ENCODE results near the gene HMGB4.

DNA sequence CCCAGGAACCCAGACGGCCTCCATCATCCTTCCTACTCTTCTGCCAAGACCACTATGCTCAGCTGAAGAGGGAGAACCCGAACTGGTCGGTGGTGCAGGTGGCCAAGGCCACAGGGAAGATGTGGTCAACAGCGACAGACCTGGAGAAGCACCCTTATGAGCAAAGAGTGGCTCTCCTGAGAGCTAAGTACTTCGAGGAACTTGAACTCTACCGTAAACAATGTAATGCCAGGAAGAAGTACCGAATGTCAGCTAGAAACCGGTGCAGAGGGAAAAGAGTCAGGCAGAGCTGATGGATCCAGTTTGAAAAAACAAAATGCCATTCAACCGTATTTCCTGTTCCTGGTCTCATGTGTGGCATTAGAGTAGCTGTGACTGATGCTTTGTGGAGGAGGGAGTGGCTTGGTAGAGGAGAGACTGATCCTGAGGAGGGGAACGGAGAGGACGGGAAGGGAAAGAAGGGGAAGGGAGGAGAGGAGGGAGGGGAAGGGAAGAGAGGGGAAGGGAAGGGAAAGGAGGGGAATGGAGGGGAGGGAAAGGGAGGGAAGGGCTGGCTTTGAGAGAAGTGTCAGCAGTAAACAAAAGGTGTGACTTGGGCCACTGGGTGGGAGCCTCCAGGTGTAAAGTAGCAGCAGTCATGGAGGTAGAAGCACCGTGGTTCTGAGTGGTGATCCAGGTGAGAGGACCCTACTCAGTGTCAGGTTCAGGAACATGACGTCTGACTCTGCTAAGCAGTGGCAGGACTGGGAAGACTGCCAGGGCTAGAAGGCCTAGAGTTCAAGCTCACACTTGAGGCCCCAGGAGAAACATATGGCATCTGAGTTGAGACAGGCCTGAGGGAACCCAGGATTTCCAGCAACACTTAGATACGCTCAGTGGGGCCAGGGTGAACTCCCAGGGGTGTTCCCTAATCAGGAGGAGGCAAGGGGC lies 846 bp downstream of the HMGB4 start:
- TF ChIP-seq, protein P1, sequence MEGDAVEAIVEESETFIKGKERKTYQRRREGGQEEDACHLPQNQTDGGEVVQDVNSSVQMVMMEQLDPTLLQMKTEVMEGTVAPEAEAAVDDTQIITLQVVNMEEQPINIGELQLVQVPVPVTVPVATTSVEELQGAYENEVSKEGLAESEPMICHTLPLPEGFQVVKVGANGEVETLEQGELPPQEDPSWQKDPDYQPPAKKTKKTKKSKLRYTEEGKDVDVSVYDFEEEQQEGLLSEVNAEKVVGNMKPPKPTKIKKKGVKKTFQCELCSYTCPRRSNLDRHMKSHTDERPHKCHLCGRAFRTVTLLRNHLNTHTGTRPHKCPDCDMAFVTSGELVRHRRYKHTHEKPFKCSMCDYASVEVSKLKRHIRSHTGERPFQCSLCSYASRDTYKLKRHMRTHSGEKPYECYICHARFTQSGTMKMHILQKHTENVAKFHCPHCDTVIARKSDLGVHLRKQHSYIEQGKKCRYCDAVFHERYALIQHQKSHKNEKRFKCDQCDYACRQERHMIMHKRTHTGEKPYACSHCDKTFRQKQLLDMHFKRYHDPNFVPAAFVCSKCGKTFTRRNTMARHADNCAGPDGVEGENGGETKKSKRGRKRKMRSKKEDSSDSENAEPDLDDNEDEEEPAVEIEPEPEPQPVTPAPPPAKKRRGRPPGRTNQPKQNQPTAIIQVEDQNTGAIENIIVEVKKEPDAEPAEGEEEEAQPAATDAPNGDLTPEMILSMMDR (IDR thresholded peaks at IDR 0.05): no peak
- no peak for TF ChIP-seq NR3C1 (IDR thresholded peaks at IDR 0.05)
- TF ChIP-seq MAX (IDR thresholded peaks at IDR 0.05): no peak
- no peak for TF ChIP-seq SREBF2 (IDR thresholded peaks at IDR 0.05)
- TF ChIP-seq POLR2A (IDR thresholded peaks at IDR 0.05; ENCODE audit: low read length): no peak

Data from A549 (cell line).